ENCODE measurements around the gene ZNFX1.

- TF ChIP-seq REST (IDR thresholded peaks at IDR 0.05; ENCODE audit: borderline replicate concordance) (no peak), CTCF (IDR thresholded peaks at IDR 0.05; ENCODE audit: poor library complexity, severe bottlenecking) (no peak), EP300 (conservative IDR thresholded peaks at IDR 0.05; ENCODE audit: poor library complexity, severe bottlenecking) (no peak), EZH2 (IDR thresholded peaks at IDR 0.05; ENCODE audit: borderline replicate concordance, insufficient read depth, low read length, poor library complexity, severe bottlenecking) (no peak), POLR2AphosphoS5 (IDR thresholded peaks at IDR 0.05) (no peak), RAD21 (conservative IDR thresholded peaks at IDR 0.05) (no peak)
These were observed 30.6 kb downstream of the ZNFX1 start for GRCh38 chr20:49247169-49247723.

Measured in neural cell (in vitro differentiated cells).